ENCODE results near the gene GPR132. TPM values are rescaled to one million over a fixed set of nuclear protein-coding genes. Genes with fewer than 3 reads are reported as not detected.
A peak's percentile ranks its signal among the peaks of the same experiment; 100 is the strongest.

Gene GPR132
- total and polyA plus RNA-seq, 12 donors: 0.19 to 4.1 (median 0.82) TPM

- TF ChIP-seq CTCF (IDR thresholded peaks at IDR 0.05): no peak
- intact Hi-C loops (cut with DNase I): loop anchor here in 3 of 10 donors (10.0 kb wide), 4 partner anchors 68 to 258 kb away; partner anchors contain the start of gene JAG2 (in 1 of the 3)
- peaks cover 20 to 29% (median 25%) of the 10 kb centered on the region in 9 donors for H3K4me1 ChIP-seq
- 90% methylated on average over 15 of the region's 15 CpGs for WGBS, 2 donors
- H3K4me3 ChIP-seq: no peak overlapping the region
- no peak for DNase-seq
- H3K36me3 ChIP-seq: no peaks in the 10 kb centered on the region
- H3K27me3 ChIP-seq: peaks cover 0 to 23% (median 5%) of the 10 kb centered on the region in 7 donors
- peaks cover 0 to 6% (median 0%) of the 10 kb centered on the region in 11 donors for H3K9me3 ChIP-seq
- no peak for ATAC-seq
- H3K27ac ChIP-seq: no peak overlapping the region
Measured at GRCh38 chr14:105096206-105096875, 31.1 kb upstream of the GPR132 start.

GRCh38 chr14:105095236-105095805 is 30.1 kb upstream of the GPR132 start:
- peaks cover 0 to 23% (median under 1%) of the 10 kb centered on the region in 7 donors for H3K27me3 ChIP-seq
- intact Hi-C loops (cut with DNase I): loop anchor here in 3 of 10 donors (10.0 kb wide), 4 partner anchors 69 to 259 kb away; partner anchors contain the start of gene JAG2 (in 1 of the 3)
- H3K4me1 ChIP-seq: peaks cover 20 to 39% (median 35%) of the 10 kb centered on the region in 9 donors
- no peak for TF ChIP-seq CTCF (IDR thresholded peaks at IDR 0.05)
- 95 to 96% methylated on average over 7 of the region's 7 CpGs for WGBS, 2 donors
- H3K36me3 ChIP-seq: no peaks in the 10 kb centered on the region
- H3K4me3 ChIP-seq: no peak overlapping the region
- no peak for DNase-seq
- ATAC-seq: no peak
- no peak overlapping the region for H3K27ac ChIP-seq
- peaks cover 0 to 6% (median 0%) of the 10 kb centered on the region in 11 donors for H3K9me3 ChIP-seq

GRCh38 chr14:105094193-105094907 is 29.1 kb upstream of the GPR132 start:
- Histone ChIP-seq H3K36me3 (no peaks in the 10 kb centered on the region), H3K27ac (peak overlapping the region in 8 of 10 donors; percentile 81 to 91 (median 87)), H3K4me3 (peak overlapping the region; percentile 46 to 85 (median 68)), H3K27me3 (peaks cover 0 to 24% (median 0%) of the 10 kb centered on the region in 7 donors), H3K9me3 (no peaks in the 10 kb centered on the region), H3K4me1 (peaks cover 20 to 46% (median 38%) of the 10 kb centered on the region in 9 donors)
- ATAC-seq (peak in 1 of 8 donors; percentile 0), DNase-seq (no peak)
- 71% methylated on average over 14 of the region's 14 CpGs for WGBS, 2 donors
- intact Hi-C loops (cut with DNase I): loop anchor here in 9 of 10 donors (5.0 to 10.0 kb wide), 11 partner anchors 58 to 260 kb away; partner anchors contain the start of gene JAG2 (in 5 of the 9)
- TF ChIP-seq CTCF (IDR thresholded peaks at IDR 0.05): no peak

All from heart right ventricle (tissue), 16 donors.